Vagina (tissue), 2 donors: Measurements from ENCODE around the gene PRKCE. TPM values are rescaled to one million over a fixed set of nuclear protein-coding genes. Genes with fewer than 3 reads are reported as not detected.
A peak's percentile ranks its signal among the peaks of the same experiment; 100 is the strongest.

Source experiments
- DNase-seq, 2 donors: peaks; one replicate each; pipeline ENCODE4 v3.0.0-alpha.2; 2017; ENCODE audit errors: extremely low spot score in 2 of 2
- H3K27ac ChIP-seq: fragments of 200-600 bp; sonication (generic); one replicate; pipeline ENCODE4 v1.5.1; 2019
- H3K27me3 ChIP-seq: fragments of 200-600 bp; sonication (generic); one replicate; pipeline ENCODE4 v1.5.1; 2019
- H3K36me3 ChIP-seq, 2 donors: fragments of 200-600 bp; sonication (generic); one replicate each; pipeline ENCODE4 v1.5.1; 2017 to 2019
- H3K4me1 ChIP-seq: fragments of 200-600 bp; sonication (generic); one replicate; pipeline ENCODE4 v1.5.1; 2019
- H3K4me3 ChIP-seq, 2 donors: fragments of 200-600 bp; sonication (generic); 1 replicate in 1 of 2; 2 replicates in 1 of 2; pipeline ENCODE4 v1.5.1; 2016 to 2019
- H3K9me3 ChIP-seq: fragments of 200-600 bp; sonication (generic); one replicate; pipeline ENCODE4 v1.5.1; 2019
- CTCF ChIP-seq, 3 experiments: fragments of 450-650 bp in 2 of 3; fragments of 200-600 bp in 1 of 3; sonication (generic) in 1 of 3; IDR thresholded peaks; one replicate each; pipeline ENCODE4 v1.5.1; 2017 to 2019; ENCODE audit warnings: antibody characterized with exemption in 3 of 3, mild to moderate bottlenecking in 2 of 3, moderate library complexity in 2 of 3
- POLR2A ChIP-seq, 2 donors: fragments of 450-650 bp; IDR thresholded peaks; one replicate each; pipeline ENCODE4 v1.6.1; 2017; ENCODE audit warnings: antibody characterized with exemption in 2 of 2, mild to moderate bottlenecking in 2 of 2, moderate library complexity in 2 of 2
- POLR2AphosphoS5 ChIP-seq, 2 donors: sonication (generic); formaldehyde crosslinking; IDR thresholded peaks; one replicate each; pipeline ENCODE4 v1.9.0; 2017; ENCODE audit warnings: antibody characterized with exemption in 2 of 2, mild to moderate bottlenecking in 2 of 2, low read depth in 1 of 2; ENCODE audit not compliant: insufficient read depth in 1 of 2
- intact Hi-C: fragments of 100-400 bp; cut with DNase I; formaldehyde crosslinking; loops from one replicate; pipeline ENCODE4 v1.15.1; 2023
- total RNA-seq: library from RNA; depleted of rRNA; stranded (reverse); fragments of >200 nt; gene quantifications from one replicate; pipeline ENCODE4 v1.2.3, GENCODE V29; 2016

Gene PRKCE
- total RNA-seq, 1 donor from 2014 or later = 11.8 TPM

GRCh38 chr2:45935791-45936622 is 284.5 kb downstream of the PRKCE start:
- Histone ChIP-seq H3K27ac (peak overlapping the region; percentile 73), H3K36me3 (no peaks in the 10 kb centered on the region), H3K4me1 (peaks cover 35% of the 10 kb centered on the region), H3K9me3 (no peaks in the 10 kb centered on the region), H3K27me3 (no peaks in the 10 kb centered on the region), H3K4me3 (no peak overlapping the region)
- intact Hi-C loops = loop anchor here (2.0 to 10.0 kb wide), 3 partner anchors 161 to 876 kb away; no protein-coding TSS in a partner anchor
- TF ChIP-seq CTCF (IDR thresholded peaks at IDR 0.05) (peak; percentile 43 to 86 (median 75)), POLR2AphosphoS5 (IDR thresholded peaks at IDR 0.05; ENCODE audit: insufficient read depth in 1 of 2, low read depth in 1 of 2) (peak; percentile 83 to 93), POLR2A (IDR thresholded peaks at IDR 0.05) (no peak)
- DNase-seq = peak in 1 of 2 donors; percentile 97

DNA sequence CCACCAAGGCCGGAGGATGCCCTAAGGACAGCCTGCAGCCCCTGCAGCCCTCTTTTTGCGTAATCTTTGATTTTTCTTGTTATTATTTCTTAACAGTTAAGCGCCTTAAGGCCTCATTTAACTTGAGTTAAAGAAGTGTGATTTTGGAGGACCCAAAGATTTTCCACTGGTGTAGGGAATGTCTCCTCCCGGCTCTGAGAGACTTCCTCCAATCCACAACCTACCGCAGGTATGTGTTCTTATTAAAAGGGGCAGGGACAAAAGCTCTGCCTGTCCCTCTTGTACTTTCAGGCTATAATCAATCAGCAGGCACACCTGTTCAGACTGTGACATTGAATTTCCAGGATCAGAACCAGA is 285.1 kb downstream of the PRKCE start:
- no peaks in the 10 kb centered on the region for H3K36me3 ChIP-seq
- TF ChIP-seq POLR2AphosphoS5 (IDR thresholded peaks at IDR 0.05; ENCODE audit: insufficient read depth in 1 of 2, low read depth in 1 of 2) = no peak
- no peak for TF ChIP-seq POLR2A (IDR thresholded peaks at IDR 0.05)
- peak overlapping the region; percentile 73 for H3K27ac ChIP-seq
- H3K4me3 ChIP-seq = no peak overlapping the region
- no peak for DNase-seq
- H3K27me3 ChIP-seq = no peaks in the 10 kb centered on the region
- H3K9me3 ChIP-seq = no peaks in the 10 kb centered on the region
- intact Hi-C loops = loop anchor here (2.0 to 10.0 kb wide), 3 partner anchors 162 to 876 kb away; no protein-coding TSS in a partner anchor
- H3K4me1 ChIP-seq = peaks cover 31% of the 10 kb centered on the region

- Histone ChIP-seq H3K4me3 (no peak overlapping the region), H3K27me3 (no peaks in the 10 kb centered on the region), H3K9me3 (no peaks in the 10 kb centered on the region), H3K4me1 (peaks cover 31% of the 10 kb centered on the region), H3K36me3 (no peaks in the 10 kb centered on the region), H3K27ac (peak overlapping the region; percentile 73)
- no peak for DNase-seq
- no peak for TF ChIP-seq POLR2A (IDR thresholded peaks at IDR 0.05)
- no peak for TF ChIP-seq CTCF (IDR thresholded peaks at IDR 0.05)
- no peak for TF ChIP-seq POLR2AphosphoS5 (IDR thresholded peaks at IDR 0.05; ENCODE audit: insufficient read depth in 1 of 2, low read depth in 1 of 2)
- intact Hi-C loops = loop anchor here (2.0 to 10.0 kb wide), 3 partner anchors 163 to 874 kb away; no protein-coding TSS in a partner anchor
These were observed 286.5 kb downstream of the PRKCE start for GRCh38 chr2:45937990-45938389.

DNA sequence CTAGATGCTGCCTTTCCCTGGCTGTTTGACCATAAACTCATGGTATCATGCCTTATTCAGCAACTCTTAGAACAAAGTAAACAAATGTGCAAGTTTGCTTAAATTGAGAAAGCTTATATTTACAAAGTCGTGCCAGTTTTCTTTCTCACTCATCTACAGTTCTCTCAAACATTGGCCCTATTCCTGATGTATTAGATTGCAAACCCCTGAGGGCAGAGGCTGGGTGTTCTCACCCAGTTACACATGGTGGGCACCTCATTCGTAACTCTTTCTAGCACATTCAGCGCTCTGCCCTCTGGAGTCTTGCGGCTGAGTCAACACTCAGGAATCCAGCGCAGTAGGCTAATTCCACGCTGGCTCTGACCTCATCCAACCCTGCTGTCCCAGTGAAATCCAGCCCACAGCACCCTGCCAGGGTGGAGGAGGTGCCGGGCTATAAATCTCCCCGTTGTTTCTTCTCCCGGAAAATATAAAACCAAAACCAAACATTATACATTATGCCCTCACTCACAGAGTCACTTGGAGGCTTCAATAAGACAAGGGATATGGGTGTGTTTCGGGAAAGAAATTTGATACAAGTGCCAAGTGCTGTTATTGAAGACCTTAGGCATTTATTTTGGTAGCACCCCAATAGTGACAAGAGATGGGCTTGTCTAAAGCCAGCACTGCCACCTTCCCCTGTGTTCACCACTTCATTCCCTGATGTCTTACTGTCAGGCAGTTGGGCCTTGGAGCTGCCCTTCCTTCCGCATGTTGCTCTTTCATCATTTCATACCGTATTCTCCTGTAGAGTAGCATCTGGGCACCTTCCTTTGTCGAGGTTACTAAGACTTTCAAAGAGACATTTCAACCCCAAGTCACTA is 287.4 kb downstream of the PRKCE start:
- peak; percentile 79 to 92 for TF ChIP-seq POLR2AphosphoS5 (IDR thresholded peaks at IDR 0.05; ENCODE audit: insufficient read depth in 1 of 2, low read depth in 1 of 2)
- no peak for TF ChIP-seq CTCF (IDR thresholded peaks at IDR 0.05)
- no peak for DNase-seq
- Histone ChIP-seq H3K4me3 (no peak overlapping the region), H3K27me3 (no peaks in the 10 kb centered on the region), H3K27ac (peak overlapping the region; percentile 73), H3K4me1 (peaks cover 31% of the 10 kb centered on the region), H3K9me3 (no peaks in the 10 kb centered on the region), H3K36me3 (no peaks in the 10 kb centered on the region)
- intact Hi-C loops = loop anchor here (5.0 to 10.0 kb wide), 2 partner anchors 164 to 873 kb away; no protein-coding TSS in a partner anchor

DNA sequence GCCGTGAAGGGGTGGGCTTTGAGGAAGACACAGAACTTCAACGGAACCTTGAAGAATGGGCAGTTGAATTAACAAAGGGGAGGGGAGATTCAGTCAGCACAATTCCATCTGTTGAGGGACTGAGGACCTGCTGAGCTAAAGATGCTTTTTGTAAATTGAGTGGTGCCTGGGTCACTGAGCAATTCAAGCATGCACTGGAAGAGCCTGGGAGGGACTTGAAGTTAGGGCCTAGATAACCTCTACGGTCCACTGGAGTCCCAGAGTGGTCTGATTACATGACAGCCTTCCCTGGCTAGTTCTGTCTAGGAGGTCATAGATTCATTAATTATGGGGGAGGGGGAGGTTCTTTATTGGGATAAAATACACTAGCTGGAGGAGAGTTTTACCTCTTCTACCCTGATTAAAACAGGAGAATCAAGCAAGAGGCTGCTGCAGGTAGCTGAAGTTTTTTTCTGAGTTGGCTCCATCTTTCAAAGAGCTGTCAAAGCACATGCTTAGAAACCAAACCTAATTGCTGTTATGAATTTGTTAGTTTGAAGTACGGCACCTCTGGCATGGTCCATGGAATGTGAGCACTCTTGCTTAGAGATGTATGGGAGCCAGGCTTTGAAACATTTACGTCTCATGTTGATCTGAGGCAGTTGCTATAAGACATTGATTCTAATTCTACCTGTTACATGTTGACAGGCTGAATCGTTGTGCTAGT is 290.2 kb downstream of the PRKCE start:
- no peak for DNase-seq
- no peaks in the 10 kb centered on the region for H3K27me3 ChIP-seq

More for the DNA sequence above, 290.2 kb downstream of the PRKCE start:
- TF ChIP-seq POLR2AphosphoS5 (IDR thresholded peaks at IDR 0.05; ENCODE audit: insufficient read depth in 1 of 2, low read depth in 1 of 2) (no peak), POLR2A (IDR thresholded peaks at IDR 0.05) (no peak), CTCF (IDR thresholded peaks at IDR 0.05) (no peak)
- Histone ChIP-seq H3K4me1 (peaks cover 25% of the 10 kb centered on the region), H3K9me3 (no peaks in the 10 kb centered on the region), H3K36me3 (no peaks in the 10 kb centered on the region), H3K4me3 (no peak overlapping the region), H3K27ac (no peak overlapping the region)
- intact Hi-C loops = no loop called here
